A673 (cell line): Measurements from ENCODE around the gene PDCD11.

Source experiments
- CTCF ChIP-seq: fragments of 300-800, 200-600 bp; sonication (generic); conservative IDR thresholded peaks from 2 replicates; pipeline ENCODE4 v1.5.1; 2017; ENCODE audit warnings: low read depth, mild to moderate bottlenecking, antibody characterized with exemption, low read length, moderate library complexity, mixed read lengths
- EZH2 ChIP-seq: fragments of 200-600 bp; sonication (generic); IDR thresholded peaks from 2 replicates; pipeline ENCODE4 v1.6.1; 2017; ENCODE audit warnings: borderline replicate concordance, low read depth, mild to moderate bottlenecking, mixed read lengths, antibody characterized with exemption, low read length; ENCODE audit not compliant: poor library complexity, severe bottlenecking

- no peak for TF ChIP-seq CTCF
- no peak for TF ChIP-seq EZH2
Measured at GRCh38 chr10:103455235-103455634, 58.8 kb downstream of the PDCD11 start.
